HepG2 (cell line): ENCODE data around the gene POGLUT3.

Experiments
- EZH2 ChIP-seq: conservative IDR thresholded peaks from 2 replicates; pipeline ENCODE4 v1.6.1; 2012; ENCODE audit warnings: mild to moderate bottlenecking, low read depth, low read length, moderate library complexity
- USF2 ChIP-seq, 2 experiments: sonication (generic) in 1 of 2; formaldehyde crosslinking in 1 of 2; IDR thresholded peaks; 2 replicates each; pipeline versions ENCODE4 v1.5.1 to v1.6.1; 2011 to 2020; ENCODE audit warnings: borderline replicate concordance in 1 of 2, low read depth in 1 of 2, low read length in 1 of 2, mild to moderate bottlenecking in 1 of 2, missing genetic modification reagents in 1 of 2, moderate library complexity in 1 of 2
- ZSCAN31 ChIP-seq: sonication (generic); formaldehyde crosslinking; IDR thresholded peaks from 2 replicates; pipeline ENCODE4 v1.5.0; 2020; ENCODE audit warnings: low read depth, mild to moderate bottlenecking, missing genetic modification reagents

GRCh38 chr11:108486331-108486730 is 11.9 kb downstream of the POGLUT3 start:
- TF ChIP-seq USF2 (IDR thresholded peaks at IDR 0.05; ENCODE audit: low read depth, low read length) (no peak), USF2 (CRISPR knock-in tag; IDR thresholded peaks at IDR 0.05; ENCODE audit: borderline replicate concordance) (no peak), EZH2 (no peak), ZSCAN31 (CRISPR knock-in tag) (no peak)
